GM23248 (cell line): ENCODE data around the gene EDIL3.

ENCODE experiments used
- EZH2 ChIP-seq: fragments of 200-600 bp; sonication (generic); IDR thresholded peaks from 2 replicates; pipeline ENCODE4 v1.6.1; 2018; ENCODE audit warnings: antibody characterized with exemption, mild to moderate bottlenecking; ENCODE audit not compliant: insufficient read depth, poor library complexity, severe bottlenecking
- EZH2phosphoT487 ChIP-seq: fragments of 200-600 bp; sonication (generic); IDR thresholded peaks from 2 replicates; pipeline ENCODE4 v1.6.1; 2018; ENCODE audit warnings: antibody characterized with exemption, moderate library complexity, mild to moderate bottlenecking, low read depth; ENCODE audit not compliant: insufficient read depth

GRCh38 chr5:84419742-84420141, 35.1 kb upstream of the EDIL3 start:
- TF ChIP-seq EZH2, result no peak
- no peak for TF ChIP-seq EZH2phosphoT487
